Smooth muscle cell (in vitro differentiated cells): ENCODE data around the gene PTPRCAP. TPM values are rescaled to one million over a fixed set of nuclear protein-coding genes. Genes with fewer than 3 reads are reported as not detected.

Experiments used
- DNase-seq: peaks from one replicate; lab custom pipeline; 2025; ENCODE audit not compliant: unreplicated experiment; lab: John Stamatoyannopoulos, UW
- H2AFZ ChIP-seq: fragments of 200-600 bp; sonication (generic); 2 replicates; pipeline ENCODE4 v1.6.0; 2016; ENCODE audit warnings: antibody characterized with exemption, low read depth, mild to moderate bottlenecking
- H3F3A ChIP-seq: fragments of 200-600 bp; sonication (generic); 2 replicates; pipeline ENCODE4 v1.6.0; 2017; ENCODE audit warnings: antibody characterized with exemption, low read depth
- H3K27ac ChIP-seq: fragments of 200-600 bp; sonication (generic); 2 replicates; pipeline ENCODE4 v1.5.1; 2016; ENCODE audit warnings: low read depth, mild to moderate bottlenecking
- H3K27me3 ChIP-seq: fragments of 200-600 bp; sonication (generic); 2 replicates; pipeline ENCODE4 v1.6.1; 2016; ENCODE audit warnings: low read depth, mild to moderate bottlenecking
- H3K36me3 ChIP-seq: fragments of 200-600 bp; sonication (generic); 2 replicates; pipeline ENCODE4 v1.5.1; 2016; ENCODE audit warnings: low read depth
- H3K4me1 ChIP-seq: fragments of 200-600 bp; sonication (generic); 2 replicates; pipeline ENCODE4 v1.5.1; 2016; ENCODE audit warnings: low read depth
- H3K4me2 ChIP-seq: fragments of 200-600 bp; sonication (generic); 2 replicates; pipeline ENCODE4 v1.6.0; 2016; ENCODE audit warnings: mild to moderate bottlenecking
- H3K4me3 ChIP-seq: fragments of 200-600 bp; sonication (generic); 2 replicates; pipeline ENCODE4 v1.5.1; 2016; ENCODE audit warnings: mild to moderate bottlenecking
- H3K79me2 ChIP-seq: fragments of 200-600 bp; sonication (generic); 2 replicates; pipeline ENCODE4 v1.6.0; 2016; ENCODE audit warnings: low read depth, mild to moderate bottlenecking
- H3K9ac ChIP-seq: fragments of 200-600 bp; sonication (generic); 2 replicates; pipeline ENCODE4 v1.6.0; 2016; ENCODE audit warnings: low read depth
- H3K9me3 ChIP-seq: fragments of 200-600 bp; sonication (generic); replicated peaks from 2 replicates; pipeline ENCODE4 v1.5.1; 2016; ENCODE audit warnings: low read depth
- H4K20me1 ChIP-seq: fragments of 200-600 bp; sonication (generic); 2 replicates; pipeline ENCODE4 v1.6.0; 2016; ENCODE audit warnings: low read depth
- CTCF ChIP-seq: fragments of 200-600 bp; sonication (generic); IDR thresholded peaks from 2 replicates; pipeline ENCODE4 v1.5.1; 2017; ENCODE audit warnings: borderline replicate concordance, mild to moderate bottlenecking, antibody characterized with exemption; ENCODE audit not compliant: insufficient read depth, poor library complexity, severe bottlenecking
- WGBS: methylation state at CpG from one replicate; pipeline ENCODE4 v1.1.7; 2016; ENCODE audit warnings: low lambda C conversion rate; 5-methylcytosine and 5-hydroxymethylcytosine counted together
- polyA plus RNA-seq: library from polyadenylated mRNA; unstranded; fragments of >200 nt; fragmentation: Nextera tagmentation; extraction: Ambion mirVana; gene quantifications from 2 replicates; pipeline ENCODE4 v1.2.1, GENCODE V29; 2016
- total RNA-seq: library from RNA; depleted of rRNA; stranded (reverse); fragments of >200 nt; gene quantifications from 2 replicates; pipeline ENCODE4 v1.2.3, GENCODE V29; 2014

The PTPRCAP gene
- total and polyA plus RNA-seq, 2 experiments from 2014 or later: 1.1 TPM; not detected in 1

GRCh38 chr11:67393990-67394389 lies 43.5 kb downstream of the PTPRCAP start:
- no peak for DNase-seq
- TF ChIP-seq CTCF: no peak
- no peak overlapping the region for H2AFZ ChIP-seq
- H3K27ac ChIP-seq: no peak overlapping the region
- H3K4me2 ChIP-seq: no peak overlapping the region
- H3K9me3 ChIP-seq: no peaks in the 10 kb centered on the region
- peaks cover 3% of the 10 kb centered on the region for H3K4me1 ChIP-seq
- no peak overlapping the region for H3K4me3 ChIP-seq
- H3K9ac ChIP-seq: no peak overlapping the region
- H3F3A ChIP-seq: no peaks in the 10 kb centered on the region
- no peaks in the 10 kb centered on the region for H3K36me3 ChIP-seq
- no peaks in the 10 kb centered on the region for H3K79me2 ChIP-seq
- H4K20me1 ChIP-seq: peaks cover 2% of the 10 kb centered on the region
- no peaks in the 10 kb centered on the region for H3K27me3 ChIP-seq
- 96% methylated on average over 5 of the region's 5 CpGs for WGBS

- Histone ChIP-seq H3K4me2 (no peak overlapping the region), H3K4me1 (peaks cover 3% of the 10 kb centered on the region), H3F3A (no peaks in the 10 kb centered on the region), H2AFZ (no peak overlapping the region), H3K79me2 (no peaks in the 10 kb centered on the region), H3K27me3 (no peaks in the 10 kb centered on the region), H3K9ac (no peak overlapping the region), H3K4me3 (no peak overlapping the region), H3K9me3 (no peaks in the 10 kb centered on the region), H3K36me3 (no peaks in the 10 kb centered on the region), H3K27ac (no peak overlapping the region), H4K20me1 (no peaks in the 10 kb centered on the region)
- no peak for TF ChIP-seq CTCF
- DNase-seq: no peak
- 96% methylated on average over 18 of the region's 18 CpGs for WGBS
Observed at GRCh38 chr11:67393437-67393836, 44.0 kb downstream of the PTPRCAP start.

GRCh38 chr11:67392183-67392715 lies 45.2 kb downstream of the PTPRCAP start:
- WGBS: 18% methylated on average over 26 of the region's 31 CpGs
- peak overlapping the region; percentile 23 for H3K27ac ChIP-seq

More at GRCh38 chr11:67392183-67392715, 45.2 kb downstream of the PTPRCAP start:
- Histone ChIP-seq H4K20me1 (no peaks in the 10 kb centered on the region), H2AFZ (peak overlapping the region; percentile 52), H3K9me3 (no peaks in the 10 kb centered on the region), H3K36me3 (no peaks in the 10 kb centered on the region), H3K27me3 (no peaks in the 10 kb centered on the region), H3K4me3 (peak overlapping the region; percentile 71), H3K9ac (peak overlapping the region; percentile 70), H3F3A (no peaks in the 10 kb centered on the region), H3K79me2 (no peaks in the 10 kb centered on the region), H3K4me1 (peaks cover 3% of the 10 kb centered on the region), H3K4me2 (peak overlapping the region; percentile 92)
- DNase-seq: no peak
- no peak for TF ChIP-seq CTCF
